Motor neuron (in vitro differentiated cells): ENCODE measurements around the gene ZC3H18. TPM values are rescaled to one million over a fixed set of nuclear protein-coding genes. Genes with fewer than 3 reads are reported as not detected.
A peak's percentile ranks its signal among the peaks of the same experiment; 100 is the strongest.

Experiments used
- ATAC-seq, 8 experiments: fragments of 200-7000 bp; cut with Tn5 transposase; replicated peaks in 6 of 8; 2 replicates each; pipeline ENCODE4 v1.8.0; 2021; ENCODE audit warnings: mild to moderate bottlenecking in 8 of 8, moderate library complexity in 8 of 8
- H3K27ac ChIP-seq, 2 donors: fragments of 250-450 bp; sonication (Bioruptor Pico); 2 replicates each; pipeline ENCODE4 v1.9.0; 2021; ENCODE audit warnings: antibody characterized with exemption in 2 of 2, mild to moderate bottlenecking in 2 of 2, moderate library complexity in 1 of 2
- H3K4me1 ChIP-seq, 2 donors: fragments of 250-450 bp; sonication (Bioruptor Pico); replicated peaks in 1 of 2; 2 replicates each; pipeline ENCODE4 v1.6.1; 2021; ENCODE audit warnings: antibody characterized with exemption in 2 of 2, mild to moderate bottlenecking in 2 of 2, moderate library complexity in 1 of 2
- H3K4me3 ChIP-seq, 5 donors: fragments of 250-450 bp; sonication (Bioruptor Pico); 2 replicates each; pipeline ENCODE4 v1.9.0; 2021; ENCODE audit warnings: antibody characterized with exemption in 5 of 5, mild to moderate bottlenecking in 5 of 5, moderate library complexity in 4 of 5
- WGBS, 10 experiments: fragments of 450-650 bp; shearing (Covaris generic); methylation state at CpG; one replicate each; pipeline ENCODE4 v1.0.0; 2022; 5-methylcytosine and 5-hydroxymethylcytosine counted together
- in situ Hi-C, 9 experiments: fragments of 400-800 bp; cut with MboI; loops; one replicate each; pipeline ENCODE4 v1.15.0; 2021; ENCODE audit warnings: low sequenced_read_pairs in 9 of 9, low pct_unique_long_range_greater_than_20kb in 2 of 9; ENCODE audit not compliant: unreplicated experiment in 9 of 9
- total RNA-seq, 8 experiments: library from RNA; unstranded; fragments of 300-600 nt; gene quantifications; 2 replicates each; pipeline versions ENCODE4 v1.2.3 to v1.2.4, GENCODE V29; 2022

Gene ZC3H18
- total RNA-seq, 8 experiments from 2014 or later: 13.9 to 36.9 (median 18.4) TPM

DNA sequence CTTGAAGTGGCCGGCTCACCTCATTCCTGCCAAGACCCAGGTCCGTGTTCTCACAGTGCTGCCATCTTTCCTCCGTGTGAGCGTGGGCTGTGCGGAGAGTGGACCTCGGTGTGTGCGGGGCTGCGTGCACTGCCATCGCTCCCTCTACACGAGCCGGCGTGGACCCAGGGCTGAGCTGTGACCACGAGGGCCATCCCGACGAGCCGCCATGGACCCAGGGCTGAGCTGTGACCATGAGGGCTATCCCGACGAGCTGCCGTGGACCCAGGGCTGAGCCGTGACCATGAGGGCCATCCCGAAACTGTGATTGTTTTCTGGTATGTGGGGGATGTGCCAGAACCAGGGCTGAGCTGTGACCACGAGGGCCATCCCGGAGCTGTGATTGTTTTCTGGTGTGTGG lies 101.6 kb downstream of the ZC3H18 start:
- Histone ChIP-seq H3K4me3 (no peak overlapping the region), H3K4me1 (no peaks in the 10 kb centered on the region), H3K27ac (no peak overlapping the region)
- in situ Hi-C loops: no loop called here
- 76 to 100% (median 88%) methylated on average over 2 to 8 of the region's 23 CpGs; no CpG with 5 or more reads in 5 of the 10 experiments for WGBS, 10 experiments
- ATAC-seq: peak in 1 of 8 experiments; percentile 14

DNA sequence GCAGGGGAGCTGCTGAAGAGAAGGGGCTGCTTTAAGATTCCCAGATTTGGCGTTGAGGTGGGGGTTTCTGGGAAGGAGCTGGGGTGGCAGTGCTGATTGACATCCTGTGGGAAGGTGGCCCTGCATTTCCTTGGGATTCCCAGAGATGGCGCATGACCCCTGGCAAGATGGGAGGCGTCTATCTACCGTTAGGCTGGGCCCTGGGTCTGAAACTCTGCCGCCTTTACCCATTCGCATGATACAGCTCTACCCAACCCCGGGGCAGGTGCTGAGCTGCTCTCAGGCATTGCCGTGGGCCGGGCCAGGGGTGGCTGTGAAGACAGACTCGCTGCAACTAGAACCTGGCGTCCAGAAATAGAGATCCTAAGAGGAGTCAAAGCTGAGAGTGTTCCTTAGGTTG lies 102.6 kb downstream of the ZC3H18 start:
- WGBS, 10 experiments: 0 to 93% (median 80%) methylated on average over 1 to 3 of the region's 11 CpGs; no CpG with 5 or more reads in 5 of the 10 experiments
- Histone ChIP-seq H3K27ac (no peak overlapping the region), H3K4me1 (no peaks in the 10 kb centered on the region), H3K4me3 (no peak overlapping the region)
- in situ Hi-C loops: no loop called here
- peak in 2 of 8 experiments; percentile 22 to 50 for ATAC-seq

DNA sequence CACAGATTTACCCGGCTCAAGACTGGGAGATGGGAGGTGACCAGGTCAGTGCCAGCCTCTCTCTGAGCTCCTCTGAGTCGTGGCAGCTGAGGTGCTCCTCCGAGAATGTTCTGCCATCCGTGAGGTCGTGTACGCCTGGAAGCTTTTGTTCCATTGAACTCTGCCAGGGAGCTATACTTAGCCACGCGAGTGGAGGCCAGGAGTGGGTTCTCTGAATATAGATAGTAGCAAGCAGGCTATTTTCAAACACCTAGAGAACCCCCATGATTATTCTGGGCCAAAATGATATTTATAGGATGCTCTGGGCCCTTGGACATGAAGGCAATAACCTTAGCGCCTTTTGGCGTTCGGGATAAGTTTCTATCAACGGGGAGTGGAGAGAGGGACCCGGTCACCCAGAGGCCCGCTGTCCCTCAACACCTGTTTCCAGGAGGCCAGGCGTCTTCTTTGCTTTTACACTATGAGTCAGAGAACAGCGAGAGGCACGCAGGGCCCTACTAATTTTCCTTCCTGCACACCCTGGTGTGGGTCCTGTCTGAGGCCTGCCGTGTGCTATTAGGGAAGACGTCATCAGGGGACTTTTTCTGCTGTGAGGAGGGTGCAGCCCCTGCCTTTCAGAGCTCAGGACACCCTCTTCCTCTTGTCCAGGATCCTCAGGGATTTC lies 103.6 kb downstream of the ZC3H18 start:
- 81 to 100% (median 94%) methylated on average over 1 to 8 of the region's 19 CpGs; no CpG with 5 or more reads in 3 of the 10 experiments for WGBS, 10 experiments
- Histone ChIP-seq H3K4me1 (no peaks in the 10 kb centered on the region), H3K4me3 (no peak overlapping the region), H3K27ac (no peak overlapping the region)
- in situ Hi-C loops: no loop called here
- ATAC-seq: no peak

DNA sequence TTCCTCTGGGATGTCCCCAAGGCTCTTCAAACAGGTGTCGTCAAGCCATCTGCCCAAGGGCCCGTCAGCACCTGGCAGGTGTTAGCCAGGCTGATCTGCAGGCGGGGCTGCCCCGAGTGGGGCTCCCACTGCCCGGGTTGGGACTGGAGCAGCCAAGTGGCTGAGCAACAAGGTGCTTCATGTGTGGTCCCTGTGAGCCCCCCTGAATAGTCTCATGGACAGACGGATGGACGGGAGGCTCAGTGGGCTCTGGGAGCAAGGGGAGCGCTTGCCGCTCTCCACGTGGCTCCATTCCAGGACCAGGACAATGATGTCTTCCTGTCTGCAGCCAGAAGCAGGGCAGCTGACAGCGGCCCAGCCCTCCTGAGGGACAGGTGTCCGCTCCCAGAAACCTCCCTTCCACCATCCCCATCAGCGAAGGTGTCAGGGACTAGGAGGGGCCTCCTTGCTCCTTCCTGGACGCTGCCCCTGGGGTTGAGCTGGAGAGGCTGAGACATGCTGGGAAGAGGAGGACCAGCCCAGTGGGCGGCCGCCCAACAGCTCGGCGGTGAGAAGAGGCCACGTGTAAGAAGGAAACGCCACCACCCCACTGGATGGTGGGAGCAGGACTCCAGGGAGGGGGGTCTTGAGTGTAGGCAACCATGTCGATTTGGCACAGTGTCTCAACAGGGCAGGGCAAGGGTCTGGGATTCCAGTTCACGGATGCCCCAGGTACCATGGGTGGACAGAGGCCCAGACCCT lies 106.5 kb downstream of the ZC3H18 start:
- H3K4me1 ChIP-seq: no peaks in the 10 kb centered on the region
- in situ Hi-C loops: no loop called here
- no peak overlapping the region for H3K27ac ChIP-seq
- ATAC-seq: no peak
- no peak overlapping the region for H3K4me3 ChIP-seq
- WGBS, 10 experiments: 87 to 100% (median 90%) methylated on average over 1 to 8 of the region's 22 CpGs; no CpG with 5 or more reads in 5 of the 10 experiments

DNA sequence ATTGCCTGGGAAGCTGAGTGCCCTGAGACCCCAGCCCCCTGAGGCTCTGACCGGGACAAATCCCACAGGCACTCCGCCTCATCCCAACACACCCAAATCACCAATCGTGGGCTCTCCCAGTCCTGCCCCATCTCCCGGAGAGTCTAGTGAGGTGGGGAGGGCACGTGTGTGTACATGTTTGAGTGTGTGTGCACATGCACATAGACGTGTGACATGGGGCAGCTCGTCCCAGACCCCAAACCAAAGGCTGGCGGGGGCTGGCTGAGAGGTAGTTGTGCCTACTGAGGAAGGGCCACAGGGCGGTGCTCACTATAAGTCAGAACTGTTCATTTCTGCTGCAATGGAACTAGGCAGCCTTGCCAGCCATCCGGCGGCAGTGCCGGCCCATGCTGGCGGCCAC lies 107.5 kb downstream of the ZC3H18 start:
- Histone ChIP-seq H3K27ac (no peak overlapping the region), H3K4me3 (no peak overlapping the region), H3K4me1 (no peaks in the 10 kb centered on the region)
- peak in 1 of 8 experiments; percentile 10 for ATAC-seq
- in situ Hi-C loops: no loop called here
- 76 to 100% methylated on average over 1 to 6 of the region's 13 CpGs; no CpG with 5 or more reads in 8 of the 10 experiments for WGBS, 10 experiments

DNA sequence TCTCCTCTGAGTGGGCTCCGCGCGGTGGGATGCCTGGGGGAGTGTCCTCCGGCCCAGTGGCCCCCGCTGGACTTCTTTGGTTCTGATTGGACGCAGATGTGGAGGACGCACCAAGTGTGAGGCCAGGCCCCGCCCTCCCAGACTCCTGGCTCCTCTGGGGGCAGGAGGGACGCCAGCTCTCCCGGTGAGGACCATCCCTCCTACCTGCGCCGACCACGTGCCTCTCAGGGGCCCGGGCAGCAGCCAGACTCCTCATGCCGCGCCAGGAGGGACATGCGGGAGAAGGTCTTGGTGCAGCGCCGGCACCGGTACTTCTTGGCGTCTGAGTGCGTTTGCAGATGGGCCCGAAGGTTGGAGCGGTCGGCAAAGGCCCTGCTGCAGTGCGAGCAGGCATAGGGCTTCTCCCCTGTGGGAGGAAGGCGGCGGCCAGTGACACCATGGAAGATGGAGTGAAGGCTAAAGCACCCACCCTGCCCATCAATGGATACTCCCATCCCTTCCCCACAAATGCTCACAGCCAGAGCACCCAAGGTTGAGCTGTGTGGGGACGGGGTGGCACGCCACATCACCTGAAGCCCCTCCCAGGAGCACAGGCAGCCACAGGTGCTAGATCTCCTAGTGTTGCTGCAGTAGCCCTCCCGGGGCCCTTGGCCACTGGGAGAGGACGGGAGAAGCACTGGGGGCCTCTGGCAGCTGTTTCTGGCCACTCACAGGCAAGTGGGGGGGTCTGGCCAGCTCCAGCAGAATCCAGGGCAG lies 108.2 kb downstream of the ZC3H18 start:
- Histone ChIP-seq H3K27ac (no peak overlapping the region), H3K4me1 (no peaks in the 10 kb centered on the region), H3K4me3 (no peak overlapping the region)
- ATAC-seq: peak in 2 of 8 experiments; percentile 15 to 68
- in situ Hi-C loops: no loop called here
- 3 to 75% (median 20%) methylated on average over 1 to 5 of the region's 32 CpGs; no CpG with 5 or more reads in 7 of the 10 experiments for WGBS, 10 experiments

DNA sequence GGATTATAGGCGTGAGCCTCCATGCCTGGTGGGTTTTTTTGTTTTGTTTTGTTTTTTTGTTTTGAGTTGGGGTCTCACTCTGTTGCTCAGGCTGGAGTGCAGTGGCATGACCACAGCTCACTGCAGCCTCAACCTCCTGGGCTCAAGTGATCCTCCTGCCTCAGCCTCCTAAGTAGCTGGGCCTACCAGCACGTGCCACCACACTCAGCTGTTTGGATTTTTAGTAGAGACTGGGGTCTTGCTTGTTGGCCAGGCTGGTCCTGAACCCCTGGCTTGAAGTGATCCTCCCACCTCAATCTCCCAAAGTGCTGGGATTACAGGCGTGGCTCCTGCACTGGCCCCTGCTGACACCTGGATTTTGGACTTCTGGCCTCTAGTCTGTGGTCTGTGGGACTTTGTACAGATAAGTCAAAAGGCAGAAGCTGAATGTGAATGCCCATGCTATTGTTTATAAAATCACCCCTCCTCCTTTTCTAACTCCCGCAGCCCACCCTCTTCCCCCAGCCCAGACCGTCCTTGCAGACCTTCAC lies 110.4 kb downstream of the ZC3H18 start:
- no peak overlapping the region for H3K27ac ChIP-seq
- ATAC-seq: no peak
- 71 to 83% methylated on average over 1 to 2 of the region's 5 CpGs; no CpG with 5 or more reads in 8 of the 10 experiments for WGBS, 10 experiments
- H3K4me1 ChIP-seq: no peaks in the 10 kb centered on the region
- H3K4me3 ChIP-seq: no peak overlapping the region
- in situ Hi-C loops: no loop called here

DNA sequence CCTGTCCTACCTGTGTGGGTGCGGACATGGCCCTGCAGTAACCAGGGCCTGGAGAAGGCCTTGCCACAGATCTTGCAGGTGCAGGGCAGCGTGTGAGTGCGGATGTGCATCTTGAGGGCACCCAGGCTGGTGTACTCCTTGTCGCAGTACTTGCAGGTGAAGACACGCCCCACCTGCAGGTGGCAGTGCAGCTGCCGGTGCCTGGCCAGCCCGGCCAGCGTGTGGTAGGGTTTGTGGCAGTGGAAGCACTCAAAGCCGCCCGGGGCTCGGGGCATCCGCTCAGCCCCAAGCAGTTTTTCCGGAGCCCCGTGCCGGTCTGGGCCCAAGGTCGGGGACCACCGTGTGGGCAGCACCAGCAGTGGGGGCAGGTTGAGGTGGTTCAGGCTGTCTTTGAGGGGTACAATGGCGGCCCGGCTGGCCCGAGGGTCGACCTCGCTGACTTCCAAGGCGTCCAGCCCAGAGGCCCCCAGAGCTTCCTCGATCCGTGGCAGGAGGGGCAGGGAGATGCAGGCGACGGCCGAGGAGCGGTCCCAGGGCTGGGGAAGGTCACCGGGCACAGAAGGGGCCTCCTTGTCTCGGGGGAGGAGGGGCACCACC lies 111.0 kb downstream of the ZC3H18 start:
- in situ Hi-C loops: no loop called here
- Histone ChIP-seq H3K4me1 (no peaks in the 10 kb centered on the region), H3K4me3 (no peak overlapping the region), H3K27ac (no peak overlapping the region)
- WGBS, 10 experiments: 48 to 100% (median 81%) methylated on average over 1 to 4 of the region's 31 CpGs; no CpG with 5 or more reads in 6 of the 10 experiments
- no peak for ATAC-seq

Other genes starting within 250 kb of the ZC3H18 start
- 1 to 10 TPM in 1 of 8 experiments, under 1 TPM in 7; 0.13 to 1.0 (median 0.34) TPM for gene ZNF469, start 187.4 kb upstream of the ZC3H18 start, total RNA-seq
- gene ZFPM1, start 117.1 kb upstream of the ZC3H18 start, total RNA-seq: 1 to 10 TPM; 1.4 to 3.4 (median 2.7) TPM
- 1 to 10 TPM in 1 of 8 experiments, under 1 TPM in 4, not detected in 3; 0.16 to 1.2 (median 0.41) TPM for gene IL17C, start 68.2 kb downstream of the ZC3H18 start, total RNA-seq
- gene CYBA, start 80.7 kb downstream of the ZC3H18 start, total RNA-seq: 100 to 1,000 TPM in 2 of 8 experiments, 10 to 100 TPM in 2, 1 to 10 TPM in 4; 3.0 to 203 (median 10.3) TPM
- gene MVD, start 92.7 kb downstream of the ZC3H18 start, total RNA-seq: 100 to 1,000 TPM in 2 of 8 experiments, 10 to 100 TPM in 6; 41.7 to 108 (median 88.2) TPM
- 1 to 10 TPM; 1.3 to 4.3 (median 2.4) TPM for gene SNAI3, start 116.1 kb downstream of the ZC3H18 start, total RNA-seq
- 10 to 100 TPM in 6 of 8 experiments, 1 to 10 TPM in 2; 6.1 to 15.9 (median 13.0) TPM for gene RNF166, start 136.0 kb downstream of the ZC3H18 start, total RNA-seq
- gene CTU2, start 136.1 kb downstream of the ZC3H18 start, total RNA-seq: 10 to 100 TPM; 10.5 to 24.1 (median 17.1) TPM
- 100 to 1,000 TPM in 3 of 8 experiments, 10 to 100 TPM in 1, 1 to 10 TPM in 4; 2.2 to 163 (median 22.9) TPM for gene PIEZO1, start 214.8 kb downstream of the ZC3H18 start, total RNA-seq
- gene CDT1, start 233.4 kb downstream of the ZC3H18 start, total RNA-seq: 10 to 100 TPM in 3 of 8 experiments, 1 to 10 TPM in 4, under 1 TPM in 1; 0.71 to 18.2 (median 3.9) TPM
- gene APRT, start 241.5 kb downstream of the ZC3H18 start, total RNA-seq: 100 to 1,000 TPM in 3 of 8 experiments, 10 to 100 TPM in 5; 30.2 to 241 (median 65.9) TPM